CD4-positive, alpha-beta T cell treated with Interleukin-10 for 1 hour (primary cell): ENCODE results near the gene ZNF747.
A peak's percentile ranks its signal among the peaks of the same experiment; 100 is the strongest.
"Not testable (repeated sequence)": the region's sequence is repeated elsewhere in the genome, so short reads cannot be mapped to it uniquely, and the experiment has no call there.

Source experiments
- DNase-seq: peaks from one replicate; pipeline ENCODE4 v3.0.0-alpha.2; 2020

The ZNF747 gene

GRCh38 chr16:30532285-30533145 lies 2.1 kb downstream of the ZNF747 start:
- DNase-seq, result no peak

DNA sequence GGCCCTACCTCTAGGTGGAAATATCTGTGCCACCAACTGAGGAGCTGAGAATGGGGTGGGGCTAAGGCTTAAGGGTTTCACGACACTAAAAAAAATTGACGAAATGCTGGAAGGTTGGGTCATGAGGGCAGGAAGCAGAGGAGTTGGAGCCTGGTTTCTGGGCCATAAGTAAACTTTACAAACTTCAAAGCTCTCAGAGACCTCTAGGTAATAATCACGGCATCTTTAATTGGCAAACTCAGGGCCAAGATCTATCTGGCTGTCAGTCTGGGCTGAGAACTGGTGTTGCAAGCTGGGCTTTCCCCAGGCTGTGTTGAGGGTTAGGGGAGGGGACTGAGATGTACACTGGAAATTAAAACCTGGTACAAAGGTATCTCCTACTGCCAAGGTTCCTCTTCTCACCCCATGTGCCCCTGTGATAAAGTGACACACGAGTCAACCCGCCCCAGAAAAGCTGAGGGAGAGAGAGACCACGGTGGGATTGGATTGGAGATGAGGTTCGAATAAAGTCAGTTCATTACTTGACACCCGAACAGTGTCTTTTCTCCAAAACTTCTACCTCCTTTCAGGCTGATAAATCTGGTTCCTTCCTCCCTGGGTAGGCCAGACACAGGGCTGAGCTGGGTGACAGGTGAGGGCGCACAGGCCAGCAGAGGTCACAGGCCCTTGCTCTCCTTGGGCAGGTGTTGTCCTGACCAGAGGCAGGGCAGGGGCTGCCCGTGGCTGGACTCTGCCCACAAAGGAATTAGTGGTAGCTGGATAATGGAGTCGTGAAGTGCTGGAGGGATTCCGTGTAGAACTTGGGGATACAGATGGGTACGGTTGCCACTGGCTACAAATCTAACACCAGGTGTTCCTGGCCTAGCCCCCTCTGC lies 4.3 kb downstream of the ZNF747 start:
- peak; percentile 51 for DNase-seq

GRCh38 chr16:30528799-30529457 lies 5.7 kb downstream of the ZNF747 start:
- DNase-seq, result no peak

- DNase-seq, result no peak
Observed at GRCh38 chr16:30527635-30528178, 7.0 kb downstream of the ZNF747 start.

DNA sequence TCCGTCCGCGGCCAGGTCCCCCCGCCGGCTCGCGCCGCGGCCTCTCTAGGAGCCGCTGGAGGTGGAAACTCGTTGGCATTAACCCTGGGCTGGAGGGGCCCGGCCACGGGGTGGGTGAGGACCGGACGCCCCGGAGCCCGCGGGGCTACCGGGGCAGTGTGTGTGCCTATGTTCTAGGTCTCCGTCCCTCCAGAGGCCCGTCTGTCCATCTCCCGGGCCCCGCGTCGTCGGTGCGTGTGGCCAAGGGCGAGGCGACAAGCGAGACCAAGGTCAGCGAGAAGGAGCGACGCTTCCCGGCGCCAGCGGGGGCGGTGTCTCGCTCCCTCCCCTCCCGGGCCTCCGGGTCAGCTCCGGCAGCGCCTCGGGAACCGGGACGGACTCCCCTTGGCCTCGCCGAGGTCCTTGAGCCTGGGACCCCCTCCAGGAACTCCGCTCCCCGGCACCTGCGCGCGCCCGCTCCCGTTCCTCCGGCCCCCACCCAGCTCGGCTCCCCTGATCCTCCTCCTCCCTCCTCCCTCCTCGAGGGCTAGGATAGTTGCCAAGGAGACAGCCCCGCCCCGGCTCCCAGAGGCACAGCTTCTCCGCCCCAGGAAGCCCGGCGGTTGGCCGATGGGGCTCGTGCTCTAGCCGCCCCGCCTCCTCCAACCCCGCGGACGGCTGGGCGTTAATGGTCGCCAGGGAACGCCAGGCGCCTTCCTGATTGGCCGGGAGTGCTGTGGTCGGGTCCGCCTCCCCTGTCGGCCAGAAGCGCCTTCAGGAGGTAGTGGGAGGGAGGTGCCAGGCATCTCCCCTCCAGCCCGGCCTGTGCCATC lies 7.6 kb downstream of the ZNF747 start:
- peak; percentile 94 for DNase-seq

DNA sequence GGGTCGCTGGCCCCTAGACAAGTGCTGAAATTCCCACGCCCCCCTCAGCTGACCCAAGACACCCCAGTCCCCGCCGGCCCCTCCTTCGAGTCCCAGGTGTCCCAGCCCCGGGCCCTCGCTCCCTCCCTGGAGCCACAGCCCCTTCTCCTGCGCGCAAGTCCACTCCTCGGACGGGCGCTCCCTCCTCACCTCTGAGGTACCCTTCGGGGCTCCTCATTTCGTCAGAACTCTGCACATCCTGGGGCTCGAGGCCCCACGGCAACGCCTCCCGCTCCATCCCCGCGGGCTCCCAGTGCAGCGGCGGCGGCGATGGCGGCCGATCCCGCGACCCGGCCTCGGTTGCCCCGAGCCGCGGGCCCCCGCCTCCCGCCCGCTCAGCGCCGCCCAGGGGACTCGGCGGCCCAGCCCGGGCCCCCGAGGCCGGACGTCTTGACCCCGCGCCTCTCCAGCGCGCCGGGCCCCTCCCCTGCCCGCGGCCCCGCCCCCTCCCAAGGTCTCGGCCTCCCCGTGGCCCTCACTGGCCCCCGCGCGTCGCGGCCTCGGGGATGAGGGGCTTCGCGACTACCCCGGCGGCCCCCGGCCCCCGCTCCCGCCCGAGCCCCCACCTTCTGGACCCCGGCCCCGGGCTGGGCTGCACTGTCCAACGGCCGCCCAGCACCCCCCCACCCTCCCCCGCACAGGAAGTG lies 8.4 kb downstream of the ZNF747 start, which contains the start of gene ZNF768:
ZNF768 (minus strand) TSS at position 430 of the 686 bp plus-strand sequence; CDS start at position 277, 153 bp downstream.
- DNase-seq, result no peak

DNA sequence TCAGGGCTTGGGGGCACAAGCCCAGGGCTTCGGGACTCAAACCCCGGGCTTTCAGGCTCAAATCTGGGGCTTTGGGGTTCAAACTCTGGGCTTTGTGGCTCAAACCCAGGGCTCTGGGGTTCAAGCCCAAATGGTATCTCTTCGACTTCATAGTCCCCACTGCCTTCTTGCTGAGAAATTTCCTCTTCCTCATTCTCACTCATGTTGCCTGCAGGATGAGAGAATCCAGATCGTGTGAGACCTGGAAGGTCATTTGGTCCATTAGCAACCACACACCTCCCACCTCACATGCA lies 8.9 kb downstream of the ZNF747 start:
- DNase-seq, result no peak

GRCh38 chr16:30524575-30525568 lies 9.8 kb downstream of the ZNF747 start:
- no peak for DNase-seq

GRCh38 chr16:30523768-30524574 lies 10.7 kb downstream of the ZNF747 start:
- DNase-seq, result no peak

GRCh38 chr16:30522702-30523463 lies 11.8 kb downstream of the ZNF747 start:
- DNase-seq, result not testable (repeated sequence)

GRCh38 chr16:30521873-30522641 lies 12.6 kb downstream of the ZNF747 start:
- no peak for DNase-seq

GRCh38 chr16:30521476-30521872 lies 13.2 kb downstream of the ZNF747 start:
- DNase-seq, result no peak

DNA sequence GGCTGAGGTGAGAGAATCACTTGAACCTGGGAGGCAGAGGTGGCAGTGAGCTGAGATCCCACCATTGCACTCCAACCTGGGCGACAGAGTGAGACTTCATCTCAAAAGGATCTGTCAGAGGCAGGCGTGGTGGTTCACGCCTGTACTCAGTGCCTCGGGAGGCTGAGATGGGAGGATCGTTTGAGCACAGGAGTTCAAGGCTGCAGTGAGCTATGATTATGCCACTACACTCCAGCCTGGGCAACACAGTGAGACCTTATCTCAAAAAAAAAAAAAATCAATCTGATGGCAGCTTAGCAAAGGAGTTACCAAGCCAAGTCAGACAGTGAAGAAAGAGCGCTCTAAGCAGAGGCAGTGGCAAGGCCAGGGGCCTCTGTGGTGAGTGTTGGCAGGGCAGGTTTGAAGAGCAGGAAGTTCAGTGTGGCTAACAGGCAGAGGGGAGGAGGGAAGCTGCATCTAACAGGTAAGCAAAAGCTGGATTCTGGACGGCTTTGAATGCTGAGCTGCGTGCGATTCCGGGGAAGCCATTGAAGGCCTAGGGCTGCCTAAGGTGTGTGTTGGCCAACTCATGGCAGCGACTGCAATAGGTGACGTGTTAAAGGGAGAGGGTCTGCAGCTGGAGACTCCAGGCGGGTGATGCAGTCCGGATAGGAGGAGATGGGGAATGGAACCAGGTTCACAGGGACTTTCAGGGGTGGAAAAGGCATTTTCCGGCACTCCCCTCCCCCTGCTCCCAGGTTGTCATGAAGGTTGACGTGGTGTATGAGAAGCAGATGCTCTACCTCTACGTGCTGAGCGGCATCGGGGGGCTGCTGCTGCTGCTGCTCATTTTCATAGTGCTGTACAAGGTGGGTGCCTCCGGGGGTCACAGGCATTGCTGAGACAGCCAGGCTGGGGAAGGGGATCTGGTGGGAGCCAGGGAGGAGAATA lies 15.3 kb downstream of the ZNF747 start:
- no peak for DNase-seq

DNA sequence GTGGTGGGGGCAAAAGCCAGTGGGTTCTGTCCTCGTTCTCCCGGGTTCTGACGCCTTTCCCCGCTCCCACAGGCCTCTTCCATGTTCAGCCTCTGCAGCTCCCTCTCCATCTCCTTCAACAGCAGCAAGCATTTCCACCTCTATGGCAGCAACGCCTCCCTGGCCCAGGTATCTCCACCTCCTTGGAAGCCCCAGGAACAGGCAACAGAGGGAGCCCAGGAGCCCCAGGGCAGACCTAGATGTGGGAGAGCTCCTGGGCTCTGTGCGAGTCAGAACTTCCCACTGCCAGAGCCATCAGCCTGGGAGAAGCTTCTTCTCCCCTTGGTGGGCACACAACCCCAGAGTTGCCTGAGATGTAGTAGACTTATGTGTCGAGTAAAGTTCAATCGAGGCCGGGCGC lies 16.1 kb downstream of the ZNF747 start:
- no peak for DNase-seq

- DNase-seq, result no peak
Observed at GRCh38 chr16:30515275-30515674, 19.4 kb downstream of the ZNF747 start.

- no peak for DNase-seq
Observed at GRCh38 chr16:30511509-30511908, 23.1 kb downstream of the ZNF747 start.
